ENCODE results near the gene SENP5. TPM values are rescaled to one million over a fixed set of nuclear protein-coding genes. Genes with fewer than 3 reads are reported as not detected.

The SENP5 gene
- total RNA-seq, 4 donors from 2014 or later: 25.2 to 32.5 (median 28.7) TPM

GRCh38 chr3:196902296-196902695 is 34.6 kb downstream of the SENP5 start:
- WGBS, 2 donors: 80 to 91% methylated on average over 1 of the region's 1 CpG
- no peak overlapping the region for H3K4me3 ChIP-seq (ENCODE audit: low read depth, poor library complexity, severe bottlenecking)
- intact Hi-C loops (cut with DNase I; ENCODE audit: low total_unique reads): no loop called here
- DNase-seq (ENCODE audit: low spot score in 2 of 2): no peak
- TF ChIP-seq POLR2A (IDR thresholded peaks at IDR 0.05) (no peak), CTCF (IDR thresholded peaks at IDR 0.05) (no peak)

DNA sequence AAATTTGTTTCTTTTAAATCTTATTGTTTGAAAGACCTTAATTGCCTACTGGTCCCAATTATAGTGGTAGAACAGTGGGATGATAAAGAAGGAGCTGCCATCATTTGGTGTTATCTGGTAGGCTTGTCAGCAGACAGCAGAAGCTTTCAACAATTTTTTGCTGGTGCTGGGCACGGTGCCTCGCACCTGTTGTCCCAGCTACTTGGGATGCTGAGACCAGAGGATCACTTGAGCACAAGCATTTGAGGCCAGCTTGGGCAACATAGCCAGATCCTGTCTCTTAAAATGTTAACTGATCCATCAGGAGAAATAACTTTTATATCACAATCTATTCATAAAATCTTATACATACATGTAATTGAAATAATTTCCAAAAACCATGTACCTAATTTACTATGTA is 36.0 kb downstream of the SENP5 start:
- no peak for DNase-seq (ENCODE audit: low spot score in 2 of 2)
- H3K4me3 ChIP-seq (ENCODE audit: low read depth, poor library complexity, severe bottlenecking): no peak overlapping the region
- 88 to 90% methylated on average over 2 of the region's 2 CpGs for WGBS, 2 donors
- intact Hi-C loops (cut with DNase I; ENCODE audit: low total_unique reads): no loop called here
- TF ChIP-seq POLR2A (IDR thresholded peaks at IDR 0.05): no peak
- no peak for TF ChIP-seq CTCF (IDR thresholded peaks at IDR 0.05)

DNA sequence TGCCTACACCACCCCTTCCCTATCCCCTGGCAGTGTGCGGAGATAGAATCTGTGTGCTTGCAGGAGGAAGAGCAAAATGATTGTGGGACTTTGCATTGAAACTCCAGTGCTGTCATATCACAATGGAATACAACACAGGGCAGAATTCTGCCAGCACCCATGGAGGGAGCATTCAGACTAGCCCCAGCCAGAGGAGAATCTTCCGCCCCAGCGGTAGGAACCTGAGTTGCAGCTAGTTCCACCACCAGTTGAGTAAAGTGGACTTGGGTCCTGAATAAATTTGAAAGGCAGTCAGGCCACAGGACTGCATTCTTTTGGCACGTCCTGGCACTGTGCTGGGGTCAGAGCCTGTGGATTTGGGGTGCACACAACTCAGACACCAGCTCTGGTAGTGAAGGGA is 47.1 kb downstream of the SENP5 start:
- H3K4me3 ChIP-seq (ENCODE audit: low read depth, poor library complexity, severe bottlenecking): no peak overlapping the region
- WGBS, 2 donors: 99% methylated on average over 4 of the region's 4 CpGs

DNA sequence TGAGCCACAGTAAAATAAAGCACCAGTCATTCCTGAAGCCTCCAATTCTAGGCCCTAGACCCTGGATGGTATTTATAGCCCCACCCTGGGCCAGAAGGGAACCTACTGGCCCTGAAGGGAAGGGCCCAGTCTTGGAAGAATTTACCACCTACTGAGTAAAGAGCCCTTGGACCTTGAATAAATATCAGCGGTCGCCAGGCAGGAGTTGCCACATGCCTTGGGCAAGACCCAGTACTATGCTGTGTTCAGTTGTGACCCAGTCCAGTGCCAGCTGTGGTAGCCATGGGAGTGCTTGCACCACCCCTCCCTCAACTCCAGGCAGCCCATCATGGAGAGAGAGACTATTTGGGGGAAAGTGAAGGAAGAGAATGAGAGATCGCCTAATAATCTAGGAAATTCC is 47.7 kb downstream of the SENP5 start:
- intact Hi-C loops (cut with DNase I; ENCODE audit: low total_unique reads): no loop called here
- DNase-seq (ENCODE audit: low spot score in 2 of 2): no peak
- 100% methylated on average over 3 of the region's 3 CpGs for WGBS, 2 donors
- no peak overlapping the region for H3K4me3 ChIP-seq (ENCODE audit: low read depth, poor library complexity, severe bottlenecking)
- TF ChIP-seq CTCF (IDR thresholded peaks at IDR 0.05) (no peak), POLR2A (IDR thresholded peaks at IDR 0.05) (no peak)

More for the DNA sequence above, 47.1 kb downstream of the SENP5 start:
- intact Hi-C loops (cut with DNase I; ENCODE audit: low total_unique reads): no loop called here
- no peak for DNase-seq (ENCODE audit: low spot score in 2 of 2)
- TF ChIP-seq POLR2A (IDR thresholded peaks at IDR 0.05) (no peak), CTCF (IDR thresholded peaks at IDR 0.05) (no peak)

- intact Hi-C loops (cut with DNase I; ENCODE audit: low total_unique reads): no loop called here
- 96 to 100% methylated on average over 1 of the region's 1 CpG for WGBS, 2 donors
- no peak for DNase-seq (ENCODE audit: low spot score in 2 of 2)
Observed at GRCh38 chr3:196916221-196916620, 48.5 kb downstream of the SENP5 start.

More at GRCh38 chr3:196916221-196916620, 48.5 kb downstream of the SENP5 start:
- no peak for TF ChIP-seq CTCF (IDR thresholded peaks at IDR 0.05)
- no peak for TF ChIP-seq POLR2A (IDR thresholded peaks at IDR 0.05)
- H3K4me3 ChIP-seq (ENCODE audit: low read depth, poor library complexity, severe bottlenecking): no peak overlapping the region
